GM21619 (cell line): ENCODE results near the gene FAM180A.
"Not testable (repeated sequence)": the region's sequence is repeated elsewhere in the genome, so short reads cannot be mapped to it uniquely, and the experiment has no call there.

ENCODE experiments used
- ATAC-seq: cut with Tn5 transposase; IDR thresholded peaks from one replicate; pipeline ENCODE4 v1.9.1; 2021; ENCODE audit not compliant: unreplicated experiment

Gene FAM180A

DNA sequence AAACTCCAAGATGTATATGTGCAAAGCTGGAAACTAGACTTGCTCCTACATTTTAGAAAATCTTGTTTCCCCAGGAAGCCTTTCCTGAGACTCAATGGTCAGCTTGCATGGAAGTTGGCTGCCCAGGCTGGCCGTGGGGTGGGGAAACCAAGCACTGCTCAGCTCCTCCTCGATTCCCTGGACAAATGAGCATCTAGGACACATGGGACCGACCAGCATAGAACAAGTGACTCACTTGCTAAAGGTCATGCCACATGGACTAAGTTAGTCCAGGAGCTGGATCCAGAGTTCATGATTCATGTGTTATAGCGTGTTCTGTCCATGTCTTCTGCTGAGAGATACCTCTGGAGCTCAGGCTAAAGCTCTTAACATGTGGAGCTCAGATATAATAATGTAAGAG lies 6.2 kb downstream of the FAM180A start:
- no peak for ATAC-seq

DNA sequence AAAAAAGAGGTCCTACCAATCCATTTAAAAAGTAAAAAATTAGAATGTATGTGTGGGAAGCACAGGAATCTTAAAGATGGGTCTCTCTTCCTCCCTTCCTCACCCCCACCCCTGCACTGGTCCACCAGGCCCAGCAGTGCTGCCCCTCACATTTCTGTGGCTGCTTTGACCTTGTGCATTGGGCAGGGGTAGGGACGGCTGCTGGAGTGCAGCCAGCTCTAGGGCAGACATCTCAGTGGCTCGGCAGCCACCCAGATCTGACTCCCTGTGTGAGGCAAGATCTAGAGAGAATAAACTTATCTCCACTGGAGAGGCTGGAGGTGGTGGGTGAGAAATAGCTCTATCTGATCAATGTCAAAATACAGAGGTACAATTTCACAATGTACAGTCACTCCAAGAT lies 6.7 kb downstream of the FAM180A start:
- ATAC-seq = no peak

DNA sequence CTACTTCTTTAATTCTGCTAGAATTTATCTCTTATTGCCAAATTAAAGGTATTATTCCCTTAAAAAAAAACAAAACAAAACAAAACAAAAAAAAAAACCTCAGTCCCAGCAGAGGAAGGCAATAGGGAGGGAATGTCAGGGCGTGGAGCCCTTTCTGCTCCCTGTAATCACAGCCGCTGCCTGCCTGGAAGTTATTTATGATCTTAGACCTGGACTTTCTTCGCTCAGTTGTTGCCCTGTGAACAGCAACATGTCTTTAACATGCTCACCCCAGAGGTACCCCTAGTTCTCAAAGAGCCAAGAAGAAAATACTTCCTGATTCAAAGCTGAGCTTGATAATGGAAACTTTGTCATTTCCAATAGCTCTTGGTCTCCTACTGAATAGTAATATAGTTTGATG lies 7.7 kb downstream of the FAM180A start:
- no peak for ATAC-seq

DNA sequence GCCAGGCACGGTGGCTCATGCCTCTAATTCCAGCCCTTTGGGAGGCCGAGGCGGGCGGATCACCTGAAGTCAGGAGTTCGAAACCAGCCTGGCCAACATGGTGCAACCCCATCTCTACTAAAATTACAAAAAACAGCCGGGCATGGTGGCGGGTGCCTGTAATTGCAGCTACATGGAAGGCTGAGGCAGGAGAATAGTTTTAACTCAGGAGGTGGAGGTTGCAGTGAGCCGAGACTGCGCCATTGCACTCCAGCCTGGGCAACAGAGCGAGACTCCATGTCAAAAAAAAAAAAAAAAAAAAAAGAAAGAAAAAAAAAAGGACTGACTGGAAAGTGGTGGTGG lies 11.3 kb downstream of the FAM180A start:
- not testable (repeated sequence) for ATAC-seq

DNA sequence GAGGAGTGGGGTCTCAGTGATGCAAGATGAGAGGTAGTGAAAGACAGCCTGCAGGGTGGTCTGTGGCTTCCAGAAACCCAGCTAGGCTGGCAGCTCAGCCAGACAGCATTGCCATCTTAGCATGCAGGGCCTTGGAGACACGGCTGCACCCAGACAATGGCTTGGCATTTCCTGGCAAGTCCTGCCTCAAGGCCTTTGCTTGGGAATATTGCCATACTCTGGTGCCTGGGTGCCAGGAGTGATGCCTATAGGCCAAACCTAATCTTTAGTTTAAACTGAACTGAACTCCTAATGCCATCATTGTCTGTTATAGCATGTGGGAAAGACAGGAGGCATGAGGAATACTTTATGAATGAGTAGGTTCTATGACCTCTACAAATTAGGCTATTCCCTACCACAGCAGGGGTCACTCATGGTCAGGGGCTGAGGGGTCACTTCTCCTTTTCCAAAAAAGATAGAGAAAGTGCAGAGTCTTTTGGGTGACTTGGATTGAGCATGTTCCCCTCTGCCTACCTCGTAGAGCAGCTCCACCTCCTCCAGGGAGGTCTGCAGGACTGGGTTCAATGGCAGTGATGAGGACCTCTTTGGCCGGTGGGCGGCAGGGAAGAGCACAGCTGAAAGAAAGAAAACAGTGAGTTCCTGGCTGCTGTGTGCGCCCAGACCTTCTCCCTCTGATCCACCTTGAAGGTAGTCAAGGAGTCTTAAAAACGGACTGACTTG lies 11.9 kb downstream of the FAM180A start:
- no peak for ATAC-seq

DNA sequence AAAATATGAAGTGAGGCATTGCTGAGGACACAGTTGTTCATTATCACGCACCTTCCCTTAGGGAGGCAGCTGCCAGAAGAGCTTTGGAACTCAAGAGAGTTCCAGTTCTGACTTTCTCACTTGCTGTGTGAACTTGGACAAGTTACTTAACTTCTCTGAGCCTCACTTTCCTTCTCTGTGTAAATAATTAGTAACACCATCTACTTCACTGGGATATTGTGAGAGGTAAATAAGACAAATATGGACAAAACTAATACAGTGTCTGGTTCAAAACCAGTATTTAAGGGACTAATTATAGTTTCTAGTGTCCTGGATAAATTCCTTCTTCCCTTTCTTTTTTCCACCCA lies 14.3 kb downstream of the FAM180A start:
- no peak for ATAC-seq

DNA sequence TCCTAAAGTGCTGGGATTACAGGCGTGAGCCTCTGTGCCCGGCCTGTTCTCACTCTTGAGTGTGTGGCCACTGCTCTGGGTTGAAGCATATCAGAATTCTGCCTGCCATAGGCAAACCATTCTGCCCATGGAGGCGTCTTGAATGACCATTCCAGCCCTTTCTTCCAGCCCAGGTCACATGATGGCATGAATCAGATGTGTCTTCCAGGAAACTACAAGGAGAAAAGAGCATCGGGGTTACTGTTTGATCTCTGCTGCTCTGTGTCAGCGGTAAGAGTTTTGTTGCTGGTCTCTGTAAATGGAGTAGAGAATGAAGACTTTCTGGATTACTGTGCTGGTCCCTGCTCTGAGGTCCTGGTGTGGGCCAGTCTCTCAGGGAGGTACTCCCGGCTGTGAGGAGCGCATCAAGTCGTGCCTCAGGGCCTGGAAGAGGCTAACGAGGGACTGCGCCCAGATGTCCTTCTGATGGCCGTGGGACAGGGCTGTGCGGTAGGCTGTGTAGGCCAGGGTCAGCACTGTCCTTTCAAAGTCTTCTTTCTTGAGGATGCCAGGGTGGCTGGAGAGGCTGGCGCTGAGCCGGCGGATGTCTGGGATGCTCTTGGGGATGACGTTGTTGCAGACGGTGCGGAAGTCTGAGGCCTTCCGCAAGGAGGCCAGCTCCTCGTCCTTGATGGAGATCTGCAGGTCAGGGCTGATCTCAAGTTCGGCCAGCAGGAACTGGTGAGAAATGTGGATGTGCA lies 14.8 kb downstream of the FAM180A start:
- no peak for ATAC-seq

DNA sequence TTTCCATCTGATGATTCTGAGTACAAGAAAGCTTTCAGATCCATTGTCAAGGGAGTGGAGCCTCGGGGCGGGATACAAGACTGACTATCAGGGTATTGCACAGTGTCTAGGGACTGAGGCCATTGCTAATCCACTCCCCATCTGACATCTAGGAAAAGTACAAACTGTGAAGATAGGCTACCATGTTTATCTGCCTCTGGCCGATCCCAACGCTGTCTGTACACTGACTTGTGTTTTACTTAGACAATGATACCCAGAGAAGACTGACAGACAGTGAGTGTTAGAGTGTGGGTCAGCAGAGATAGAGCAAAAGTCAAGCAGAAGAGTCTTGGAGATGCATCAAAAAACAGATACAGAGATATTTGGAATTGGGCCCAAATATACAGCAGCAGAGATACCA lies 17.5 kb downstream of the FAM180A start:
- ATAC-seq = no peak

DNA sequence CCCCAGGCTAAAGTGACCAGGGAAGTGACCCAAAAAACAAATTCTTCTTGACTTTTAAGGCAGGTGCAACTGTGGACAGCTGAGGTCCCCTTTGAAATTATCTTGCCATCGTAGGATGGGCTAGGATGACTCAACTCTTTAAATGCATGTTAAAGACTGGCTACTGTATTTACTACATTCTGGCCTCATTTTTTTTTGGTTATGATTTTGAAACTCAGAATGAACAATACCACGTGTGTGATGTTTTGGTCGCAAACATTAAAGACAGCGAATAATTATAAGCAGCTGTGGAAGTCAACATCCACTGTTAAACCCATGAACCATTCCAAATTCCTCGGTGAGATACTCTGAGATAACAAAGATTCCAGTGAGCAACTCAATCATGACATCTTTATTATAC lies 19.4 kb downstream of the FAM180A start:
- ATAC-seq = no peak

DNA sequence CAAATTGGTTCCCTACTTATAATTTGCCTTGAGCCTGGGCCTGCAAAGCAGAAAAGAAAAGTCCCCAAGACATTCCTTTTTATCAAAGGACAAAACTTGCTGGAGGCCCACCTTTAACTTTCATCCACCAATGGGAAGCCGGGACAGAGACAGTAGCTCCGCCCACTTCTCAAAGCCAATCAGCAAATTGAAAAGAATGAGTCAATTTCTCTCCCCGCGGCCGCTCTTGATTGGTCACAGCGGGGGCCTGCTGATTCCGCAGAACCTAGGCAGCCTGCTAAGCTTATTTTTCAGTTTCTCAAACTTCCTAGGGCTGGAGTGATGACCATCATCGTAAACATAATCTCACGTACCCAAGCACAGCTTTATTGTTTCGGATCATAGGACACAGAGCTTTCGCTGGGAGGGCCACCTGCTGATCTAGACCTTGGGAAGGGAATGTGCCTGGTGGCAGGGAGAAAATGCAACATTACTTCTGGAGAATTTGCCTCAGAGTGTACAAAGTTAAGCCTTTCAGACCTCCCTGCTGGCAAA lies 20.4 kb downstream of the FAM180A start, which contains the start of gene SLC13A4:
SLC13A4 (minus strand) TSS at position 51 of the 534 bp plus-strand sequence. CDS start 690 bp downstream, outside the sequence.
- ATAC-seq = no peak

DNA sequence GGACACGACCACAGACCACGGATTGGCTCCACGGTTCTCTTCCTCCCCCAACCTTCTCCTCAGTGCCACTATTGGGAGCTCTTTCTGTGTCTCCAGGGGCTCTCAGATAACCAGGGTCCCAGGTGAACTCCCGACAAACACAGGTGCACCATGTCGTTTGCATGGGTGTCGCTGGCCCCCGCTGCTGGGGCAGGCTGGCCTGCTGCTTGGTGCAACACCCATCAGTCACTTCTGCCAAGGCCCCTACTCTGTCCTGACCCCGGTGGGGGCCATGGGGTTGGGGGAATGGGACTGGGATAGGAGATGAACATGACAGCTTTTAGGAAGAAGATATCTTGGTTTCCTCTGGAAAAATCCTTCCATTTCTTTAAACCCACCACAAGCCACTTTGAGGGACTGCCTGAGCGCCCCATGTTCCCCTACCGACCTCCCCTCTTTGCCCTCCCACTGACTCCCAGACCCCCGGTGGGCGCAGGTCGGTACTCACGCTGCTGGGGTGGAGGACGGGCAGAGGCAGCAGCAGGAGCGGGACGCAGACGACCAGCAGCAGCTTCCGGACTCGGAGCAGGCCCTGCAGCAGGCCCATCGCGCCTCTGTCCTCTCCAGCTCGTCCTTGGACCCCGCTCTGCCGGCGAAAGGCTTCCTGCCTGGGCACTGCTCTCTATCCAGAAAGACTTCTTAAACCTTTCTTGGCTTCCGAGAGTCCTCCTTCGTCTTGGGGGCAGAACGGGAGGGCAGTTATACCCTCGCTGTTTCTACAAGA lies 21.5 kb downstream of the FAM180A start:
- ATAC-seq = no peak

DNA sequence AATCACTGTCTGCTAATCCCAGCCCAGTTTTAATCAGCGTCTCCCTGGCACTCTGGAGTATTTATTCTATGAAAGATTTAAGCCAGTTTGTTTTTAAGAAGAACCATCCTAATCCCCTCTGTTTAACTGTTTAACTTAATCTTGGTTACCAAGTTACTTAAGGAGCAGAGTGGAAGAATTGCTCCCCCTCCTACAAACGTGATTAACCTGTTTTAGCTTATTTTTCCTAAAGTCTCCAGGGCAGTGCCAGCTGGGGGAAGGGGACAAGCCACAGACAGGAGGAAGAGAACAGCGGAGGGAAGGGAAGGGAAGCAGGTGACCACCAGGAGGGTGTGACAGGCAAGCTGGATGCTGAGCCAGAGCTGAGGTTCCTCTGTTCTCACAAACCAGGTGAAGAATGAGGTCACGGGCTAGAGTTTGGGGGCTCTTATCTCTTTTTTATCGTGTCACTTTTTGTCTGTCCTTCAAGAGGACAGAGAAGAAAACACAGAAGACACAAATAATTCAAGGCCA lies 22.3 kb downstream of the FAM180A start:
- ATAC-seq = no peak

DNA sequence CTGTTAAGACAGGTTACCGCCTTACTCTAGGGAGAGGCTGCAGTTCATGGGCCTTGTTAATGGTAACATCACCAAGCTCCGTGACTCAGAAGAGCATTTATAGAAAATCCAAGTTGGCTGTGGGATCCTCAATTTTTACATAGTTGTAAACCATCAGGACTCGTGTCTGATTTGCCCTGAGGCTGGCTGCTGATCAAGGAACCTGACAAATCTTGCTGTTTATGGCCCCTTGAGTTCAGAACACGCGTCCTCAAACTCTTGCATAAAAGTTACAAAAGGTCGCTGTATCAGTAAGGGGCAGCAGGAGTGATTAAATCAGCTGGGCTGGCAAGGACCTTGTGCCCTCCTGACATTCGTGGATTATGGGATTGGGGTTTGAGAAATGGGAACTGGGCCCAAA lies 25.2 kb downstream of the FAM180A start:
- no peak for ATAC-seq

DNA sequence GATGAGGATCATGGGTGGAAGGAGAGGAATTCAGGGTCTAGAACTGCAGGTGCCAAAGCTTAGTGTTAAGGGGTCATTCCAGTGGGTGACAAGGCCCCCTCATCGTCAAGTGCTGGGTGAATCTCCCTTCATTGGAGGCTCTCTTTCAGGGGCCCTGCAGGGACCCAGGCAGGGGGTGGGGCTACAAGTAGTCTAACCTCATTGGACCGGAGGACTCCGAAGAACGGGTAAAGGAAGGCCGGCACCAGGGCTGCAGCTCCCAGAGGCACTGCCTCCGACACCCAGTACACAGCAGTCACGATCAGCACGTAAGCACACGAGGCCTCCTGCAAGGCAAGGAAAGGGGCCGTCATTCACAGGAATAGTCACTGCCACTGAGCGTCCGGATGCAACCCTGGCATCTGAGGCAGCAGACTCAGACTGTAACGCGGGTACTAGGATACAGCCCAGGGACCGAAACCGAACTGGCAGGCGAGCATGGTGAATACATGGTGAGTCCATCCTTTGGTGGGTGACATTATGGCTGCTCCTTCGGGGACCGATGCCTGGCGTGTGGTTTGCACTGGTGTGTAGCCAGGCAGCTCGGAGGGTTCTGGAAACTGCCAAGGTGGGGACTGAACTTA lies 27.3 kb downstream of the FAM180A start:
- no peak for ATAC-seq

DNA sequence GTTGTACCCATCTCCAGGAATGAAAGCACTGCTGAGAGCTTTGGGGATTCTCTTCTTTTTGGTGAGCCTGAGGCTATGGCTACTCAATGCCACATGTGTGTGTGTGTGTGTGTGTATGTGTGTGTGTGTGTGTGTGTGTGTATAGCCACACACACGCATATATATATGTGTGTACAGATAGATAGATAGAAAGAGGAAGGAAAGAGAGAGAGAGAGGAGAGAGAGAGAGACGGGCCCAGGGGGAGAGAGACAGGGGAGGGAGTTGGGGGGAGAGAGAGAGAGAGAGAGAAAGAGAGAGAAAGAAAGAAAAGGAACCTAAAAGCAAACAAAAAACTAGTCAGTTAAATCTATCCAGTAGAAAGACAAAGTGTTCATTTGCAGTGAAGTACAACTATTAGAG lies 28.9 kb downstream of the FAM180A start:
- ATAC-seq = no peak

DNA sequence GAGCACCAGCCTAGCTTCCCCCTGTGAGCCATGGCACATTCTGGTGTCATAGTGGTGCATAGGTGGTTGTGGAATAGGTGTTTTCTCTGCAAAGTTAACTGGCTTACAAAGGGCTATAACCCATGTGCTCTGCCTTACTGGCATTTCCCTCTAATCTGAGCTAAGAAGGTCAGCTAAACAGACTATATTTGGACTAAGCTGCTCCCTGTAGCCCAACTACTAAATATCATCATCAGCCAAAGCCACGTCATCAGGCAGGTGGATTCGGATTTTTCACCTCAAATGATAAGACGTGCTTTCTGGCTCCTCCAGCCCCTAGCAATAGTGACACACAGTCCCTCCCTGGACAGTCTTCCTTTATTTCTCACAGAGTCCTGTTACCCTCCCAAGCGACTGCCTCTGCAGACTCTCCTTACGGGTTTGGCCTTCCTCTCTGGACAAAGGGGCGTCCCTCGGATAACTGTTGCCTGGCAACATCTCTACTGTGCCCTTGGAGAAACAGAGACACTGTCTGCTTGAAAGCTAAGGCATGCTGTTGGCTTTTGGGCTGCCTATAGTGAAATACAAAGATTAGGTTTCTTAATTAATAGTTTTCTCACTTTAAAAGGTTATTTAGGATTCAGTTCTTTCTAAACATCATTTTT lies 29.7 kb downstream of the FAM180A start:
- ATAC-seq = no peak

DNA sequence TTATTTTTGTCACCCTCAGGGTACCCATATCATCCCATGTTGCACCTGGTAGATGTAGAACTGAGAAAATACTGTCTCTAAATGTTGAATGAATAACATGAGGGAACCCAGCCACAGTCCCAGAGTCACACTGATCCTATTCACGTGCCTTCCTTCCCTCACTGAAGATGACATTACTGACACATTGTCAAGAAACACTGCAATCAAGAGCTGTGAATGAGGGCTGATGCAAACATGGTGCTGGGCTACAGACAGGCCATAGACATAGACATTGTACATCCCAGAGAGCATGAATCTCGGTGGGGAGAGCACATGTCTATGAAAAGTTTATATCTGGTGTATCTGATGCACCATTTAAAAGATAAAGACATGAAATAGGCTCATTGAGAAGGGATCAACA lies 30.4 kb downstream of the FAM180A start:
- no peak for ATAC-seq

DNA sequence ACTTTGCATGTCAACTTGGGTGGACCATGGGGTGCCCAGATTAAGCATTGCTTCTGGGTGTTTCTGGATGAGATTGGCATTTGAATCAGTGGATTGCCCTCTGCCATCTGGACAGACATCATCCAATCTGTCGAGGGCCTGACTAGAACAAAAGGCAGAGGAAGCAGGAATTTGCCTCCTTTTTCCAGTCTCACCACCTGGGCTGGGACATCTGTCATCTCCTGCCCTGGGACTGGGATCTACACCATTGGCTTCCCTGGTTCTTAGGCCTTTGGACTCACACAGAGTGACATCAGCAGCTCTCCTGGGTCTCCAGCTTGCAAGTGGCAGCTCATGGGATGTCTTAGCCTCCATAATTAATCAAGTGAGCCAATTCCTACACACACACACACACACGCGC lies 30.9 kb downstream of the FAM180A start:
- ATAC-seq = no peak

DNA sequence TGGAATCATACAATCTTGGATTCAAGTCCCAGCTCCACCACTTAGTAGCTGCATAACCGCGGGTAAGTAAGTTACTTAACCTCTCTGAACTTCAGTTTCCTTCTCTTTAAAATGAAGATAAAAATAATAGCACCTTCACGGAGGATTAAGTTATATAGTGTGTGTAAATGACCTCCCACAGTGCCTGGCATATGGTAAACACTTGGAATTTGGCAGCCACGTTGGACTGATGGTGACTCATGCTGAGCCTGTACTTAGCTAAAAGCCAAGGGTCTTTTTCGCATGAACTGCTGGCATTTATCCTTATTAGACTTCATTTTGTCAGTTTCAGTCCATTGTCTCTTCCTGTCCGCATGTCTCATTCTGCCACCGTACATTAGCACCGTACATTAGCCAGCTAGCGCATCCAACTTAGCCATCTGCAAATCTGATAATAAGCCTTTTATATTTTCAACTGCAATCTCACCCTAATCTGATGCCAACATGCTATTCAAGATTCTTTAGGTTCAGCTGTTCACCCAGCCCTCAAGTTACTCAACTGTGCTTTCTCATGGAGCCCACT lies 31.9 kb downstream of the FAM180A start:
- no peak for ATAC-seq

DNA sequence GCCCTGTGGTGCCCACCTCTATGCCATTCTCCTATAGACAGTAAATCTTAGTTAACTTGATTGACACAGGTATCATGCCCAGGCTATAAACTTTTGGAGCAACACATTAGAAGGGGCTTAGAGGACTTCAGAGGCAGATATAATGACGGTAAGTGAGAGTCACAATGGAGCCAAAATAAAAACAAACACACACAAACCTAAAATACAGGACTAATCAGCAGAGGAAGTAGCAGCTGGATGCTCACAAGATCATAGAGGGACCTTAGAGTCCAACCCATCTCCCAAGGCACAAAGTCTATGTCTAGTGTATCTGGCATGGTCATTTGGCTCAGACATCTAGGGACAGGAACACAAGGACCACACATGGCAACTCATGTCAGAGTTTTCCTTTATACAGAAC lies 32.9 kb downstream of the FAM180A start:
- no peak for ATAC-seq
